Endometrial microvascular endothelial cells (primary cell): ENCODE data around the gene DNM1L. TPM values are rescaled to one million over a fixed set of nuclear protein-coding genes. Genes with fewer than 3 reads are reported as not detected.
"Not testable (repeated sequence)": the region's sequence is repeated elsewhere in the genome, so short reads cannot be mapped to it uniquely, and the experiment has no call there.

ENCODE experiments used
- in situ Hi-C: cut with HindIII; loops from 2 replicates; pipeline ENCODE4 v1.10.0; 2017; ENCODE audit warnings: low sequenced_read_pairs, low pct_unique_long_range_greater_than_20kb; ENCODE audit errors: inconsistent ontology term
- total RNA-seq: library from RNA; depleted of rRNA; stranded (reverse); fragments of >200 nt; gene quantifications from one replicate; pipeline ENCODE4 v1.2.3, GENCODE V29; 2015; ENCODE audit errors: inconsistent ontology term

The DNM1L gene
- total RNA-seq, 1 donor from 2014 or later = 93.5 TPM

DNA sequence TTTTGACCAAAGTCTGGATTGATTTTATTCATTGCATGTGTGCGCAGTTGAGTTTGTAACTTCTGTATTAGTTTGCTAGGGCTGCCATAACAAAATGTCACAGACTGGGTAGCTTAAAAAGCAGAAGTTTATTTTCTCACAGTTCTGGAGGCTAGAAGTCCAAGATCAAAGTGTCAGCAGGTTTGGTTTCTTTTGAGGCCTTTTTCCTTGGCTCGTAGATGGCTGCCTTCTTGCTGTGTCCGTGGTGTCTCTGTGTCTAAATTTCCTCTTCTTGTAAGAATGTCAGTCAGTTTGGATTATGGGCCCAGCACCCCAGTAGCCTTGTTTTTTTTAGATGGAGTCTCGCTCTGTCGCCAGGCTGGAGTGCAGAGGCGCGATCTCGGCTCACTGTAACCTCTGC, 11.8 kb downstream of the DNM1L start:
- in situ Hi-C loops = no loop called here

DNA sequence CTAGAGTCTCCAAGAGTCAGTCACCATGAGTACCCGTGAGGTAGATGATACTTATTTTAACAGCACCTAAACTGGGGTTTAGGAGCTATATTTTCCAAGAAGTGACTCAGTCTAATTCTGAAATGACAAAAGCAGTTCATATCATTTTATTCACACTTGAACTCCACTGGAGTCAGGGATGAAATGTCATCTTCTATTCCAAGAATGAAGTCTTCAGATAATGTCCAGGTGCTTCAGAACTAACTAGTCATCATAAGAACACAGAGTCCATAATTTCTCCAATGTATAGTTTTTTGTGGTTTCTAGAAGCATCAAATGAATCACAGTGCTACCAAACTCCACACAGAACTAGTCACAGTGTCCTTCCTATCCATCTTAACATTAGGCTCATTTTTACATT, 13.3 kb downstream of the DNM1L start:
- in situ Hi-C loops = no loop called here

DNA sequence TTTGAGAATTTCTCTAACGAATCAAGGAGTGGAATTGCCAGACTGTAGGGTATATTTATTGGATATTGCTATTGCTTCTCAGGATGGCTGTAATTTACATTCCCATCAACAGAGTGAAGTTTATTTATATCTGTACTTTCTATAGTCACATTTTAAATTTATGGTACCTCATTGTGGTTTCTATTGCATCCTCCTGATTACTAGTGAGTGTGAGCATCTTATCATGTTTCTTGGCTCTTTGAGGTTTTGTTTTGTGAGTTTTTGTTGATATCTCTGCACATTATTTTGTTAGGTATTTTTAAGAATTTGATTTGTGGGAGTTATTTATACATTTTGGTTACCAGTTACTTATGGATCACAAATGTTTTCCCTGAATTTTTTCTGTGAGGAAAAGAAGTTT, 13.9 kb downstream of the DNM1L start:
- in situ Hi-C loops = no loop called here

DNA sequence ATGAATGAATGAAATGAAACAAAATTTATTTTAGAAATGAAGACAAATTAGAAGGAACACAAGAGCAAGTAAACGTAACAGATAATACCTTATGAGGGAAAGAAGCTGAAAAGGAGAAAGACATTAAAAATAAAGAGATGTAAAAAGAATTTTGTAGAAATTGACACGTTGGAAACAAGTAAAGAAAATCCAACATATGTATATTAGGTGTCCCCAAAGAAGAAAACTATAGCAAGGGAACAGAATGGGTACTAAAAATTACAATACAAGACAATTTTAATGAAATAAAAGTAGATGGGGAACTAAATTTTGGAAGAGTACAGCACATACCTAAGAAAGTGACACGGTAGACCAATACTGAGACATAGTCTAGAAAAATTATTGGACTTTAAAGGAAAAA, 16.7 kb downstream of the DNM1L start:
- in situ Hi-C loops = no loop called here

DNA sequence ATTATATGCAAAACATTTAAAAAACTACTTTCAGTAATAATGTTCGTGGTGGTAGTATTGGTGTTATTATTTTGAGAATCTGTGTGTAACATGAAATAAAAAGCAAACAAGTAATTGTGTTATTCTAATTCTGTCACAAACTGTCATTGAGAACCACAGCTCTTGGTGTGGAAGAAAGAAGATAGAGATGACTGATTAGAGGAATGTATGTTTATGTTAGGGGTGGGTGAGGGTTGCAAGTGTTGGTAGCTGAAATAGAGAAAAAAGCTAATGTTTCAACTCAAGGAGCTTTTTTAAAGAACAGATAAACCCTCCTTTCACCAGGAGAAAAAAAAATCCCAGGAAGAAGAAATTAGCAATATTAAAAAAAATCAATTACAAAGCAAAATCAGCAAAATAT, 18.3 kb downstream of the DNM1L start:
- in situ Hi-C loops = no loop called here

DNA sequence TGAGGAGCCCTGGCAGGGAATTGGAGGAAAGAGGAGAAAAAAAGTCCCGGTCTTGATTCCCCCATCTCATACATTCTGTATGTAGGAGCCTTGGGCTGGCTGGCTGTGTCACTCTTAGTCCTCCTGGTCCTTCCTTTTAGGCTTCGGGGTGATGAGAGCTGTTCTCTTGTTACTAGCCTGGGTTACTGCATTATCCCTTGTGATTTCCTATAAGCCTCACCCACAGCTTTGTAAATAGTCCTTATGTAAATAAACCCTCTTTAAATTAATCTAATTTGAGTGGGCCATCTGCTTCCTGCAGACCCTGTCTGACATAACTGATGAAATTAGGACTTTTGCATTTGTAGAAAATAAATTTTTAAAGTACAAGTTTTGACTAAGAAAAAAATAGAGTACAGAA, 19.2 kb downstream of the DNM1L start:
- in situ Hi-C loops = no loop called here

DNA sequence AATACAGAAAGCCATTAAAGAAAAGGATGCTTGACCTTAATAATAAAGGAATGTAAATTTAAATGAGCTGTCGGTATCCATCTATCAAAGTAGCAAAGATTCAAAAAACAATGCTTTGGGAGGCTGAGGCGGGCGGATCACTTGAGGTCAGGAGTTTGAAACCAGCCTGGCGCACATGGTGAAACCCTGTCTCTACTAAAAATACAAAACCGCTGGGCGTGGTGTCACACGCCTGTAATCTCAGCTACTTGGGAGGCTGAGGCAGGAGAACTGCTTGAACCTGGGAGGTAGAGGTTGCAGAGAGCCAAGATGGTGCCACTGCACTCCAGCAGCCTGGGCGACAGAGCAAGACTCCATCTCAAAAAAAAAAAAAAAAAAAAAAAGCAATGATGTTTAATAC, 20.3 kb downstream of the DNM1L start:
- in situ Hi-C loops = not testable (repeated sequence)

DNA sequence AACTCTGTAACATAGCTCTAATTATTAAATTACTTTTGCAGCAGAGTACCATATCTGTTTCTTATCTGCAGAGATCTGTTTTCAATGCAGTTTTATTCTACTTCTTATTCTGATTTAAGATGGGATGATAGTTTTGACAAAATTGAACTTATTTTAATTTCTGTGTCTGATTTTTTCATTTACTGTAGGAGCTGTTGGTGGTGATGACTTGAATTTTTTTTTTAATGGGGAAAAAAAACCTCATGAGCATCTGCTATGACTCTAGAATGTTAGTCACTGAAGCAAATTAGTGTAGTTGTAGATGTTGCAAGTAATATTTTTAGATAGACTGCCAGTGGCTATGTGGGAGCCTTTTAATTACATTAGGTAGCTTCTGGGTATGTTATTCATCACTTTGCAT, 23.4 kb downstream of the DNM1L start:
- in situ Hi-C loops = no loop called here

DNA sequence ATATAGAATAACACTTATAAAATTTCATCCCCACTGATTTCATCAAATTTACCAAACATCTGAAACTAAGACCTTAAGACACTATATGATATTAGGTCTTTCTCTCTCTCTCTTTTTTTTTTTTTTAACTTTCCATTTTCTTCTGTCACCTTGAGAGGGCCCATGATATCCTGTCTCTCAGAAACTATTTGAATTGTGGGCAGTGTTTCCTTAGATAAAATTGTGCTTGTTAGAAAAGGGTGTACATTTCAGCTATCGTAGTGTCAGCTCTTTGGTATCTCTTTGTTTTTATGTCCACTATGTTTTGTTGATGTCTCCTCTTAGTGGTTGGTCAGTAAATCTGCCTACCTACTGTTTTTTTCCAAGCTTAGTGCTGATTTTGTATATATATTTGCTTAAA, 23.8 kb downstream of the DNM1L start:
- in situ Hi-C loops = no loop called here

DNA sequence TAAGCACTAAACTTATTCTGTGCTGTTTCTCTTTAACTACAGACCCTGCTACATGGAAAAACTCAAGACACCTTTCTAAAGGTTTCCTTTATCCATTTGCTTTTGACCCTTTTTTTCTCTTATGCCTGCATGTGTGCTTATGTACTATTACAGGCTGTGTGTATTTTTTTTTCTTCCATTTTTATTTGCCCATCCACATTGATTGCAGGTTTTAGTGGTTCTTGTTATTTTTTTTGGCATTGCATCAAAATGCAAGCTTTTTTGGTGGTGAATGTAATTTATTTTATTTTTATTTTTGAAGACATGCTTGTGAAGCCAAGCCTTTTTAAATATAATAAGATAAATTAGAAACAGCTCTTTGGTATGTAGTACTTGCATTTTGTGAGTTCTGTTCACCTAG, 26.7 kb downstream of the DNM1L start:
- in situ Hi-C loops = no loop called here

DNA sequence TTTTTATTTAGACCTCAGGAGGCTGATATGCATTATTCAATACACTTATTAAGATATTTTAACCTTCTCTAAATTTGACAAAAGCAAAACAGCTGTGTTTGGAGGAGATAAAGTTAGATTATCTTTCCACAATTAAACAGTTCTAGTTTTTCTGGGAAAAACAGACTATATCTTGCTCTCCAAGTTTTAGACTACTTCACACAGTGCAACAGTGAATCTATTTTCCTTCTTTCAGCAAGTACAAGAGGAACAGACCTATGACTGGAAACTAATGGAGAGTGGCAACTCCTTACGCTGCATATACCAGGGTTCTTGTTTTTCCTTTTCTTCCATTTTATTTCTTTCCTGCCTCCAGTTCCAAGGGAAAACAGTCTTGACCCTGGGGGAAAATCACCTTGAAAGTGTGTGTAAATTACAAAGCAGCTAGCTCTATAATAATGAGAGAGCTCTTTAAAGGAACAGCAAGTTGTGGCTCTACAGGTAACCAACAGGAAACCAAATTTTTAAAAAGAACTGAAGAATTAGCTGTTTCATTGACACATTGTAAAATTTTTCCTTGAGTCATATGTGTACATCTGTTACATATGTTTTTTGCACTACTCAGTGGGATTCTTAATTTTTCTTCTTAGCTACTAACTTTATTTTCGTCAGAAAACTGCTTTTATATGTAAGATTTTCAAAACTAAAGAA, 27.4 kb downstream of the DNM1L start:
- in situ Hi-C loops = no loop called here

DNA sequence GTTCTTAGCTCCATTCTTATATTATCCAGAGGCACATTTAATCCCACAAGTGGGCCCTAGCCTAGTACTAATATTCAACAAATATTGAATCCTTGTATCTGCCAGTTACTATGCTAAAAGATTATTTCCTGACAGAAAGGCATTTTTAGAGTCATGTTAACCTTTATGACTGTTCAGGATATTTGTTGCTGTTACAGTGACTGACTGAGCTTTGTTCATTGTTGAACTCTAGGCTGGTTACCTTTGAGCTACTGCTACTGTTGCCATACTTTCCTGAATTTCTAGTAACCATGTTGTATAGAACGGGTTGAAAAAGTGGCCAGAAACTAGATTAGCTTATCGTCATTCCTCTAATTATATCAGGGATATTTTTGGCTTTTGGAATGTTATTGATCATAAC, 29.8 kb downstream of the DNM1L start:
- in situ Hi-C loops = no loop called here

DNA sequence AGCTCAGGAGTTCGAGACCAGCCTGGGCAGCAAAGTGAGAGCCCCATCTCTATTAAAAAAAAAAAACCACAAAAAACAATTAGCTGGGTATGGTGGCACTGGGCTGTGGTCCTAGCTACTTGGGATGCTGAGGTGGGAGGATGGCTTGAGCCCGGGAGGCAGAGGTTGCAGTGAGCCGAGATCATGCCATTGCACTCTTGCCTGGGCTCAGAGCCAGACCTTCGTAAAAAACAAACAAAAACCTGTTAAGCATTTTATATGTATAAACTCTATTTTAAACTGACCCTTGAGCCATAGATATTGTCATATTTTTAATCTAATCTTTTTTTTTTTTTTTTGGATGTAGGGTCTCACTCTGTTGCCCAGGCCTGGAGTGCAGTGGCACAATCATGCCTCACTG, 35.7 kb downstream of the DNM1L start:
- in situ Hi-C loops = no loop called here

DNA sequence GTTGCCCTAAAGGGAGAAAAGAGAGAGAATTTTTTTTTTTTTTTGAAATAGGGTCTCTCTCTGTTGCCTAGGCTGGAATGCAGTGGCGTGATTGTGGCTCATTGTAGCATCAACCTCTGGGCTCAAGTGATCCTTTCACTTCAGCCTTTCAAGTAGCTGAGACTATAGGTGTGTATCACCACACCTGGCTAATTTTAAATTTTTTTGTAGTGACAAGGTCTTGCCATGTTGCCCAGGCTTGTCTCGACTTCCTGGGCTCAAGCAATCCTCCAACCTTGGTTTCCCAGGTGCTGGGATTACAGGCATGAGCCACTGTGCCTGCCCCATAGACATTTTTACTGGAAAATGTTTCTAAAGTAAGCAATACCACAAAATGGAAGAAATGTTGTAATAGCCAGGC, 39.8 kb downstream of the DNM1L start:
- in situ Hi-C loops = no loop called here

DNA sequence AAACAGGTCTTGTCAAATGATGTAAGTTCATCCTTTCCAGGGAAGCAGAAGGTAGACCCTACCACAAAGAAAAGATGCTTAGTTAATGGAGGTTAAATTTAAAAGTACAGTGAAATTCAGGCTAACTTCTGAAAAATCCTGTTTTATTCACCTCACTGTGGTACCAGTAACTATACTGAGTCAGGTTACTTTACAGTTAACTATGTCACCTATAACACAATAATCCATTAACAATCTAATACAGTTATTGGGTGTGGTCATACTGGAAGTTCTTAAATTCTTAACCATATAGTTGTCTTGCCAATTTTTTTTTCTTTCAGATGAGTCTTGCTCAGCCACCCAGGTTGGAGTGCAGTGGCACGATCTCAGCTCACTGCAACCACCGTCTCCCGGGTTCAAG, 46.2 kb downstream of the DNM1L start:
- in situ Hi-C loops = not testable (repeated sequence)

DNA sequence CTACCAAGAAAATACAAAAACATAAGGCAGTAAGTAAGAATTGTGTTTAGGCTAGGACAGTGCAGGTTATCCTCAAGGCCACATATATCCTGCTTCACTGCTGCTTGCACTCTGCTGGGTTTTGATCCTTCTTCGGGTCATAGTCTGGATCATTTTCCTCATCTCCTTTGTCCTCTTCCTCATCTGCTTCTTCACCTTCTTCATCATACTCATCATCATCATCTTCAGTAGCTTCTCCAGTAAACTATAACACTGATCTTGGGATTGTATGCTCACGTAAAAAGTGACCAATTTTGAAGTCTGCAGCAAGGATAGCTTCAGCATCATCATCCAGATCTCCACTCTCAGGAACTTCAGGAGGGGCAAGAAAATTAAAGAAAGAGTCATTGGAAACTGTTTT, 47.2 kb downstream of the DNM1L start:
- in situ Hi-C loops = no loop called here

DNA sequence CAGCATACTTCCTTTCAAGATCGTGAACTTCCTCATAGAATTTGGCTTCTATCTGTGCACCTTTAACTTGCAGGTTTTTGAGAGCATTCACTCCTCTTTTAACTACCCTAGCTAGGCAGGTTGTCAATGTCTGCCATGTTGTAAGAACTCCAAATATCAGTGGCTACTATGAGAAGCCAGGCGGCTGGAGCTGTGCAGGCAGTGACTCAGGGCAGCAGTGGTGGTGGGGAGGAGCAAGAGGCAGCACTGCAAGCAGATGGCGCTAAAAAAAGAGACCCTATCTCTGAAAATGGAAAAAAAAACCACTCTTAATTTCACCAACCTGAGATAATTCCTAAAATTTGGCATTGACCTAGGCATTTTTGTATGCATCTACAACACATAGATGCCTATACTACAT, 48.1 kb downstream of the DNM1L start:
- in situ Hi-C loops = no loop called here

DNA sequence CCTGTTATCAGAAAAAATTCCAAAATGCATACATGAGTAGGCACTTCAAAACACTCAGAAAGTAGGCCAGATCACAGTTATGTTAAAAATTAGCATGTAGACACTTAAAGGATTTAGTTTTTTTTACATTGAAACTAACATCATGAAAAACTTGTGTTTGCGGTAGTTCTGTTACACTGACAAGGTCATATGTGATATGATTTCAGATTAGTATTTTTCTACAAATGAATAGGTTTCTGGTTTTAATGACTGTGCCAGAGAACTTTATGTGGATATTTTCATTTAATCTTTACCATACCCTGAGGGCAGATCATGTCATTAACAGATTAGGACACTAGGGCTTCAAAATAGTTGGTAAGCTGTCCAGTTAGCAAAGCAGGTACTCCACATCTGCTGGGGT, 55.9 kb downstream of the DNM1L start:
- in situ Hi-C loops = no loop called here

DNA sequence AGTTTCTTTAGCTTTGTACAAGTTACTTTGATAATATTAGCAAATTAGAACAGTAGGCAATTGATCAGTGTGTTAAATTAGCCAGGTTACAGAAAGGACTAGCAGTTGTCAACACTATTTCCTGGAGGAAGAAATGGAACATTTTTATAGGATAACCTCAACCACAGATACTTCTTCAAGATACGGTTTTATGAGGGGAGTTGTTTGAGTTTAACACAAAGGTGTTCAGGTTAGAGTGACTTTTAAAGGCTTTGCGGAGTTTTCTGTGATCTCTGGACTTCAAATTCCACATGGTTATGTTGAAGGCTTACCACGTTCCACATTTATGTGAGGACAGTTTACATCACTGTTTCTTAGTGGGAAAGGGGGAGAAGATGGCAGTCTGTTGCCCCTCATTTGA, 57.3 kb downstream of the DNM1L start:
- in situ Hi-C loops = no loop called here

DNA sequence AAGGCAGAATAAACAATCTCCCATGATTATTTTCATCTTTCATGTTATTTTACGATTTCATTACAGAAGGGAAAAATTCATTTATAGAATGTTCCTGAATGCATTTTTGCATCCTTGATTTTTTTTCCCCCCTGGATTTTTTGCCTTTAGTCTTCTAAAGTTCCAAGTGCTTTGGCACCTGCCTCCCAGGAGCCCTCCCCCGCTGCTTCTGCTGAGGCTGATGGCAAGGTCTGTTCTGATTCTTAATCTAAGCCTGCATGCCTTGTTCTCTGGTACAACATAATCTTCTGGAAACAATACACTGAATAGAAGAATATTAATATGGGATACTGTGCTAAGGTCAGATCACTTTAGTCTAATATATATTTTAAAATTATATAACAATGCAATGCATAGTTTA, 58.6 kb downstream of the DNM1L start:
- in situ Hi-C loops = no loop called here

DNA sequence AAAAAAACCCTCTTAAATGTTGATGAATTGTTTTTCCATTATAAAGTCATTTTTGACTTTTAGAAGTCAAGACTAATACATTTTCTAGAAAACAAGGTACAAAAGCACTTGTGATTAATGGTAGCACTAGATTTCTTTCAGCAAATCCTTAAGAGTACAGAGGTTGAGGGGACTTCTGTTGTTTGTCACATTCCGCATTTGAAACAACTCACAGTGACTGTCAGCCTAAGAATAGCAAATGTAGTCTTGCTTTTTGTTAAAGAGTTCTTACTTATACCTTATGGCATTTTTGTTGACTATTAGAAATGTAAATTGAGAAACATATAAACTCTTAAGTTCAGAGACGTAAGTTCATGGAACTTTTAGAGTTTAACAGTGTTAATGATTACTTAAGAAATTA, 60.2 kb downstream of the DNM1L start:
- in situ Hi-C loops = no loop called here
